ENCODE results near the gene IL13.
"Not testable (repeated sequence)": the region's sequence is repeated elsewhere in the genome, so short reads cannot be mapped to it uniquely, and the experiment has no call there.

The IL13 gene

GRCh38 chr5:132657676-132658380 lies at the start of gene IL13:
Gene IL13, plus strand, starts transcription at chr5:132658173. Its CDS starts 14 bp downstream, at chr5:132658187.
- no peak for DNase-seq

DNA sequence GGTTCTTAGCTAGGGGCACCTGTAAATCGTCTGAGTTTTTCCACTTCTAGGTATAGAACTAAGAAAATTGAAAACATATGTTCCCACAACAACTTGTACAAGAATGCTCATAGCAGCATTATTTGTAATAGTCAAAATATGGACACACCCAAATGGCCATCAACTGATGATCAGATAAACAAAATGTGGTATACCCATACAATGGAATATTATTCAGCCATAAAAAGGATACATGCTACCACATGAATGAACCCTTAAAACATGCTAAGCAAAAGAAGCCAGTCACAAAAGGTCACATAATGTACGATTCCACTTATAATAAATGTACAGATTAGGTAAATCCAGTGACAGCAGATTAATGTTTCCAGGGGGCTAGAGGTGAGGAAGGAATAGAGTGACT lies 46.0 kb upstream of the IL13 start:
- DNase-seq = no peak

GRCh38 chr5:132612846-132613245 lies 45.1 kb upstream of the IL13 start:
- no peak for DNase-seq

DNA sequence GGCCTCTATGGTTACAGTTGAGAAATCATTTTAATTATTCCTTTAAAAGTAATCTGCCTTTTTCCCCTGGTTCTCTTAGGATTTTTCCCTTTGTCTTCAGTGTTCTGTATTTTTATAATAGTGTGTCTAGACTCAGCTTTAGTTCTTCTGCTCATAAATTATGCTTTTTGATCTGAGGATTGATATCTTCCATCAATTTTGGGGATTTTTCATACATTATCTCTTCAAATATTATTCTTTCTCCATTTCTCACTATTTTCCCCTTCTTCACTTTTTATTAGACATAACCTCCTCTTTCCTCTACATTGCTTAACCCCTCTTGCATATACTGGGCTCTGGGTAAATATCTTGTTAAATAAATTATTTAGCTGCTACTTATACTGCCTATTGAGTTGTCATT lies 36.3 kb upstream of the IL13 start:
- no peak for DNase-seq

DNA sequence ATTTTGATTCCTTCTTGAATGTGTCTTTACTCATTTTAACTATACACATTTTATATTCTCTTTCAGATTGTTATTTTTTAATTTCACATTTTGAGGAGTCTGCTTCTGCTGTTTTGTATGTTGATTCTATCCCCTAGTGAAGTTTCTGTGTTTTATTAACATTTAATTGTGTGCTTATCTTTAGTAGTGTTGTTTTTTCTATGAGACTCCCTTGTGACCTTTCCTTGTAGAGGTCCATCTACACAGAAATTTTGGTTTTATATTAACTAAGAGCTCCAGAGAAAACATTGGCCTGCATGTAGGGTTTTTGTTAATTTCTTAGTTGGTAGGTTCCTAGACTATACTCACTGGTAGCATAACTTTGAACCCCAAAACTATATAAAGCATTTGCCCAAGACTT lies 35.4 kb upstream of the IL13 start:
- DNase-seq = no peak

- no peak for DNase-seq
These were observed 30.5 kb upstream of the IL13 start for GRCh38 chr5:132627470-132627869.

- no peak for DNase-seq
These were observed 29.2 kb upstream of the IL13 start for GRCh38 chr5:132628814-132629213.

GRCh38 chr5:132629230-132629944 lies 28.6 kb upstream of the IL13 start:
- DNase-seq = no peak

DNA sequence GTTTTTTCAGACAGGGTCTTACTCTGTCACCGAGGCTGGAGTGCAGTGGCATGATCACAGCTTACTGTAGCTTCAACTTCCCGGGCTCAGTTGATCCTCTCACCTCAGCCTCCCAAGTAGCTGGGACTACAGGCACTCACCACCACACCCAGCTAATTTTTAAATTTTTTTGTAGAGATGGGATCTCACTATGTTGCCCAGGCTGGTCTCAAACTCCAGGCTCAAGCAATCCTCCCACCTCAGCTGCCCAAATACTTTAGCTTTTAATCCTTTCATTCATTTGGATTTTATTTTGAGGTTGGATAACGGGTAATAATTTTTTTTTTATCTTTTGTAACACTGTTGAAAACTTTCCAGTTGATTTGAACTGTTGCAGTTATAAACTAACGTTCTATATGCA lies 24.4 kb upstream of the IL13 start:
- DNase-seq = not testable (repeated sequence)

DNA sequence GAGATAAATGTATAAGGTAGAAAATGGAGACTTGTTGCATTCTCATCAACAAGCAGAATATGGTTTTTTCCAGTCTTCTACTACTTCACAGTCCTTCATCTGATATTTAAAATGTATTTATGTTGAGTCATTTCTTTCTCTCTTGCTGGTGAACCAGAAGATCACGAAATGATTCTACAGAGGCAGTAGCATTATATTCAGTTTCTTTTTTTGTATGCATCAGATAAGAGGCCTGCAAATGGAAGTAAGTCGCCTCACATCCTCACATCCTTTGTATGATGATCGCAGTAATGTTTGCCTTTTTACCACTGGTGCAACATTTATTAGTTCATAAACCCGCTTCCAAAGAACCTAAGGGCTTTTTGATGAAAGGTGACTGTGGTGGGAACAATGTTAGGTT lies 22.1 kb upstream of the IL13 start:
- DNase-seq = no peak

DNA sequence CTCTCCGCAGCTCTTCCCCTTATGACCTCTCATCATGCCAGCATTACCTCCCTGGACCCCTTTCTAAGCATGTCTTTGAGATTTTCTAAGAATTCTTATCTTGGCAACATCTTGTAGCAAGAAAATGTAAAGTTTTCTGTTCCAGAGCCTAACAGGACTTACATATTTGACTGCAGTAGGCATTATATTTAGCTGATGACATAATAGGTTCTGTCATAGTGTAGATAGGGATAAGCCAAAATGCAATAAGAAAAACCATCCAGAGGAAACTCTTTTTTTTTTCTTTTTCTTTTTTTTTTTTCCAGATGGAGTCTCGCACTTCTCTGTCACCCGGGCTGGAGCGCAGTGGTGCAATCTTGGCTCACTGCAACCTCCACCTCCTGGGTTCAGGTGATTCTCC lies 20.7 kb upstream of the IL13 start:
- DNase-seq = no peak

- no peak for DNase-seq
These were observed 18.3 kb upstream of the IL13 start for GRCh38 chr5:132639706-132640130.

GRCh38 chr5:132640613-132641012 lies 17.4 kb upstream of the IL13 start:
- DNase-seq = no peak

DNA sequence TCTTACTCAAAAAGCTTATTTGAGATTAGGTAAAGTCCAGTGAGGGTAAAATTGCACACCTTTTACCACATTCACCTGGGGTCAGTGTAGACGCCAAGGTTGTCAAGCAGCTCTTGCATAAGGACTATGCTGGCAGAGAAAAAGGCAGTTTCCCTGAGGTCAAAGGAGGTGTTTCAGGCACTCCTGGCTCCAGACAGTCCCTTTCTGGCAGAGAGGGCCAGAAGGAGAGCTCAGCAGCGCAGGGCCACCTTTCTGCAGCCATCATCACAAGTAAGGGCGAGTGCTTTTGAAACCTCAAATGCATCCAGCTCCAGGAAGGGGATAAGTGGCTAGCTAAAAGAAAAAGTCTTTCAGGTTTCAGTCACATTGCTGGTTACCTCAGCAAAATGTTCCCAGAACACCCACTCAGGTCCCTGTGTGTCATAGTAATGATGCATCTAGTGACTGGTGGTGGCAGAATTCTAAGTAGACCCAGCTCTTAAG lies 16.7 kb upstream of the IL13 start:
- no peak for DNase-seq

- no peak for DNase-seq
These were observed 16.1 kb upstream of the IL13 start for GRCh38 chr5:132641841-132642240.

DNA sequence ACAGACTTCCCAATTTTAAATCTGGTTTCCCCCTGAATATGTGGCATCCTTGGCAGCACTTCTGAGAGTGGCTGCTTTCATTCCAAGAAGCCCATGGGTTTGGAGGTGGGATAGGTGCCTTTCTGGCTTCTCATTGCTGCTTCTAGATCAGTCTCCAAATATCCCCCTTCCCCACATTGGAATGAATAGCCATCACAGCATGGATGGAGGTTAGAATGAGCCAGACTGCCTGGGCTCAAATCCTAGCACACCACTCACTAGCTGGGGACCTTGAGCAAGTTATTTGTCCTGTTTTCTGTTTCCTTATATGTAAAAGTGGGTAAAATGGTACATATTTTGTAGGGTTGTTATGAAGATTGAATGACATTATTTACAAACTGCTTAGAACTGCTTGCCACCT lies 13.8 kb upstream of the IL13 start:
- DNase-seq = no peak

DNA sequence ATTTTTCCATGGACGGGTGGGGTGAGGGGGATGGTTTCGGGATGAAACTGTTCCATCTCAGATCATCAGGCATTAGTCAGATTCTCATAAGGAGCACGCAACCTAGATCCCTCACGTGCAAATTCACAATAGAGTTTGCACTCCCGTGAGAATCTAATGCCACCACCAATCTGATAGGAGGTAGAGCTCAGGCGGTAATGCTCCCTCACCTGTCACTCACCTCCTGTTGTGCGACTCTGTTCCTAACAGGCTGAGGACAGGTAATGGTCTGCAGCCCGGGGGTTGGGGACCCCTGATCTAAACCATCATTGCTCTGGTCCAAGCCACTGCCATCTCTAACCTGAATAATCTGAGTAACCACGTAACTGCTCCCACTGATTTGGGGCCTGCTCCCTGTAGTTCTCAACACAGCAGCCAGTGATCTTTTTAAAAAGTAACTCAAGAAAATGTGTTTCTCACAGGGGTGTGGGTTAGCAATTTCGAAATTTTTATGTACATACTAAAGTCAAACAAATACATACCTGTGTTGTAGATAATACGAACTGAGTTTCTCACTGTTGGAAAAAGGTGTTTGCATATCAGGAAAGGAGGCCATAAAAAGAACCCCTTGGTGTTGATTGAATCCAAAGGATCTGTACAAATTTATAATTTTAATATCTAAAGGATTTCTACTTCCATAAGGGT lies 11.2 kb upstream of the IL13 start:
- no peak for DNase-seq

GRCh38 chr5:132647473-132647872 lies 10.5 kb upstream of the IL13 start:
- no peak for DNase-seq

GRCh38 chr5:132648355-132648754 lies 9.6 kb upstream of the IL13 start:
- no peak for DNase-seq

- DNase-seq = no peak
These were observed 6.0 kb upstream of the IL13 start for GRCh38 chr5:132651838-132652469.

DNA sequence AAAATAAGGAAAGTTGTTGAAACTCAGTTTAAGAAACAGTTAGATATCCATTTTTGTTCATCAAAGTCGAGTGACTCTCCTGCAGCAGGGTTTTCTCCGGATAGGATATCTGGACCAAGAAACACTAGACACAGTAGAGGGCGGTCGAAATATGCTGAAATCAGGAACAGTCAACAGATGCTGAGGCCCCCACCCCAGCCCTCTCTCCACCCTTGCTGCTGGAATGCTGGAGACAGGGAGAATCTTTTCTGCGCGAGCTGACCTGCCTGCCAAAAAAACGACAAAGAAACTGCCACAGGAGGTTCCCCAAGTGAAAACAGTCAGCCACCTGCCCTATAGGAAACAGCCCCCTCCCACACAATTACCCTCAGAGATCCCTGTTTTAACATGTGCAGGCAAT lies 4.3 kb upstream of the IL13 start:
- DNase-seq = no peak

GRCh38 chr5:132655821-132656773 lies 1.9 kb upstream of the IL13 start:
- no peak for DNase-seq

All from SW 1271 (cell line).